Measurements from ENCODE around the gene CLASP1.
"Not testable (repeated sequence)": the region's sequence is repeated elsewhere in the genome, so short reads cannot be mapped to it uniquely, and the experiment has no call there.

The CLASP1 gene

DNA sequence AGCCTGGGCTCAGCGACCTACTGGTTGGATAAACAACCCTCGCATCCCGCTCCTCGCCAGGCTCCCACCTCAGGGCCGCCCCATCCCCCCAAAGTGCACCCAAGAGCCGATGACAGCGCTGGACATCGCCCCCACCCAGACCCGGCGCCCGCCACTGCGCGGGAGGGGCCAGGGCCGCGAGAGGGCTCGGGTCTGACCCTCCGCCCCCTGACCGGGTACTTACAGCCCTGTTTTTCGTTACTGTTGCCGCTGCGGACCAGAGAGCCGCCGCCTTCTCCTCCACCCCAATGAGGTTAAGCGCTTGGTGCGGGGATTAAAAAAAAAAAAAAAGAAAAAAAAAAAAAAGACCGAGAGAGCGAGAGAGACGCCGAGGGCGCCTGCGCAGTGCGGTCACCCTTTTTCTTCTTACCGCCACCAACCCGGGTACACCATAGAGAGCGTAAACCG is at the start of gene CLASP1:
CLASP1 (minus strand) TSS at position 314 of the 447 bp plus-strand sequence. CDS start 43,567 bp downstream, outside the sequence.
- no peak for ATAC-seq (ENCODE audit: low read depth)
- Mint-ChIP-seq H3K36me3 (peaks cover 7% of the 10 kb centered on the region), H3K4me3 (peak within 1 kb of the TSS; percentile 98), H3K9me3 (no peaks in the 10 kb centered on the region), H3K27ac (peak within 1 kb of the TSS; percentile 98), H3K4me1 (peaks cover 30% of the 10 kb centered on the region), H3K27me3 (no peaks in the 10 kb centered on the region)
- no peak for DNase-seq (ENCODE audit: low spot score in 2 of 2)

DNA sequence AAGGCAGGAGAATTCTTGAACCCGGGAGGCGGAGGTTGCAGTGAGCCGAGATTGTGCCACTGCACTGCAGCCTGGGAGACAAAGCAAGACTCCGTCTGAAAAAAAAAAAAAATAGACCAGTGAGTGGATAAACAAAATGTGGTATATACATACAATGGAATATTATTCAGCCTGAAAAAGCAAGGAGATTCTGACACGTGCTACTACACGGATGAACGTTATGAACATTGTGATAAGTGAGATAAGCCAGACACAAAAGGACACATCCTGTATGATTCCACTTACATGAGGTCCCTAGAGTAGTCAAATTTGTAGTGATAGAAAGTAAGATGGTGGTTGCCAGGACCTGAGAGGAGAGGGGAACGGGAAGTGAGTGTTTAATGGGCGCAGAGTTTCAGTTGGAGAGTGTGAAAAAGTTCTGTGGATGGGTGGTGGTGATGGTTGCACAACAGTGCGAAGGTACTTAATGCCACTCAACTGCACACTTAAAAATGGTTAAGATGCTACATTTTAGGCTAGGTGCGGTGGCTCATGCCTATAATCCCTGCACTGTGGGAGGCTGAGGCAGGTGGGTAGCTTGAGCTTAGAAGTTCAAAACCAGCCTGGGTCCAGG is 49.2 kb upstream of the CLASP1 start:
- Mint-ChIP-seq H3K36me3 (peaks cover 1% of the 10 kb centered on the region), H3K27me3 (peaks cover 8% of the 10 kb centered on the region), H3K4me3 (no peak overlapping the region), H3K4me1 (peaks cover 11% of the 10 kb centered on the region), H3K9me3 (no peaks in the 10 kb centered on the region), H3K27ac (no peak overlapping the region)
- no peak for DNase-seq (ENCODE audit: low spot score in 2 of 2)
- ATAC-seq (ENCODE audit: low read depth), result no peak

DNA sequence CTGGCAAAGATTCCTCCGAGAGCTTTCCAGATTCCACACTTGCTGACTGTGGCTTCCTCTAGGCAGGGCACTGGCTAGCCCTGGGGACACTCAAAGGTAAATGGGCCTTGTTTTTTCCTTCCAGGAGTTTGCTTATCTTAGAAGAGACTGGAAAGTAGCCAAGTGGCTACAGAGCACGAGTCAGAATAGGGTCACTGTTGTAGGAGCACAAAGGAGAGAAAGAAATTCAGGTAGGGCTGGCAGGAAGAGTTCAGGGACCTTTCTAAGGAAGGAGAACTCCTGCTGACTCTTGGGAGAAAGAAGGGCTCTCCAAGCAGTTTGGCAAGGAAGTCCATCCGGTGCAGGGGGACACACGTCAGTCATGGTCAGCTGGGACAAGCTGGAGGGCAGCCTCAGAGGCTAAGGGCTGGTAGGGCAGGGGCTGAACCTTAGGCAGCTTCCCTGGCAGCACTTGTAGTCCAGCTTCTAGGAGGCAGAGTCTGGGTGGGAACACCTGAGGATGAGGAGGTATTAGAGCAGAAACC is 47.9 kb upstream of the CLASP1 start:
- Mint-ChIP-seq H3K27ac (no peak overlapping the region), H3K4me1 (peaks cover 11% of the 10 kb centered on the region), H3K27me3 (peaks cover 8% of the 10 kb centered on the region), H3K9me3 (no peaks in the 10 kb centered on the region), H3K4me3 (no peak overlapping the region), H3K36me3 (peaks cover 1% of the 10 kb centered on the region)
- ATAC-seq (ENCODE audit: low read depth), result no peak
- DNase-seq (ENCODE audit: low spot score in 2 of 2), result no peak

DNA sequence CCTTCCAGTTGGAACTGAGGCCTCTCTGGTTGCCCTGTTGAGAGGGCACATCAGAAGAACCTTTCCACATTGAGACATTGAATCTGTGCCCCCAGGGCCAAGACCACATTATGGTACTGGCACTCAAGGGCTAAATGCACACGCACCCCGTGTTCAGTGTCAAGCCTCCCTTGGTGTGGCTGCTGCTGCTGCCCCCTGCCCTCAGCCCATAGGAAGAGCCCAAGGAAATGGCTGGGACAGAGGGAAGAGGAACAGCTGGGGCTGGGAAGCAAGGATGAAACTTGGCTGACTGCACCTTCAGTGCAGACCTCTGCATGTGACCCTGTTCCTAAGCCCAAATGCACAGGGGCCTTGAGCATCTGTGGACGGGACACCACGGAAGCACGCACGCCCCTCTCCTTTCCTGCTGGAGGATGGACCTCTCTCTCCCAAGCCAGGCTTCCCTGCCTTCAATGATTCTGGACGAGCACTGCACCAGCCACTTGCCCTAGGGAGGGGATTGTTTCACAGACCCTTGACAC is 47.2 kb upstream of the CLASP1 start:
- Mint-ChIP-seq H3K27ac (no peak overlapping the region), H3K36me3 (peaks cover 1% of the 10 kb centered on the region), H3K9me3 (no peaks in the 10 kb centered on the region), H3K4me3 (no peak overlapping the region), H3K27me3 (peaks cover 8% of the 10 kb centered on the region), H3K4me1 (peaks cover 11% of the 10 kb centered on the region)
- DNase-seq (ENCODE audit: low spot score in 2 of 2) (no peak), ATAC-seq (ENCODE audit: low read depth) (no peak)

DNA sequence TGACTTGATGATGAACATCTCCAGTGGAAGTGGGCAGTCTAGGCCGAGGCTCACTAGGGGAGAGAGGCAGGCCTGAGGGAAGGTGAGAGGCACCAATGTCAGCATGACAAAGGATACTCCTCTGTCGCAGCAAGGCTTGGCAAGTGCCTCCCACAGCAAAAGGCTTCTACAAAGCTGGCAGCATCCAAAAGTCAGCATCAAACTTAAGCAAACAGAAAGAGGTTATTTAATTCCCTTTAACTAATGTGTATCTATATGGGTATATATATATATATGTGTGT is 45.8 kb upstream of the CLASP1 start:
- H3K36me3 Mint-ChIP-seq, result peaks cover 1% of the 10 kb centered on the region
- no peaks in the 10 kb centered on the region for H3K9me3 Mint-ChIP-seq
- H3K27ac Mint-ChIP-seq, result no peak overlapping the region
- peaks cover 8% of the 10 kb centered on the region for H3K27me3 Mint-ChIP-seq
- no peak for DNase-seq (ENCODE audit: low spot score in 2 of 2)
- H3K4me1 Mint-ChIP-seq, result peaks cover 11% of the 10 kb centered on the region
- H3K4me3 Mint-ChIP-seq, result no peak overlapping the region
- ATAC-seq (ENCODE audit: low read depth), result no peak

DNA sequence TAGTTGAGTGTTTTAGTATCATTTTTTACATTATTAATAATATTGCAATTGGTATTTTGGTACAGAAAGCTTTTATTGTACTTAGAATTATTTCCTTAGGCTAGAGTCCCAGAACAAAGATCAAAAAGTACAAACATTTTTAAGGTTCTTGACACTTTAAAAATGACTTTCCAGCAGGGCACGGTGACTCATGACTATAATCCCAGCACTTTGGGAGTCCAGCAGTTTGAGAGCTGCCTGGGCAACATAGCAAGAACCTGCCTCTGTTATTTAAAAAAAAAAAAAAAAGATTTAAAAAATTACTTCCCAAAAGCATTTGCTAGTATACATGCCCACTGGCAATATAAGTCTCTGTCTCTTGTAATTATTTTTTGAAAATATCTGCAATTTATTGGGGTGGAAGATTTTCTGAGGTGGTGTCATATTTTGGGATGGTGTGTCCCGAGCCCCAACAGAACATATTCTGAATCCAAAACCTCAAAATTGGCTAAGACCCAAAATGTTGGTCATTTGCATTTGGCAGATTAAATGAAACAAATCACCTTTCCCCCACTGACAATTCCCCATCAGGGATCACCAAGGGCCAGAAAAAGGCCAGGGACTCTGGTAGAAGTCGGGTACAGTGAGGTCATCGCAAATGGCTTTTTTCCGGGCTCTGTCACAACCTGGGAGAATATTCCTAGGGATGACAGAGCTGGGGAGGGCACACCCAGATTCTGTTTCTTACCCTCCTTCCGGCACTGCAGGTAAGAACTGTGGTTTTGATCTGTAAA is 45.3 kb upstream of the CLASP1 start:
- ATAC-seq (ENCODE audit: low read depth), result no peak
- H3K27ac Mint-ChIP-seq, result no peak overlapping the region

DNA sequence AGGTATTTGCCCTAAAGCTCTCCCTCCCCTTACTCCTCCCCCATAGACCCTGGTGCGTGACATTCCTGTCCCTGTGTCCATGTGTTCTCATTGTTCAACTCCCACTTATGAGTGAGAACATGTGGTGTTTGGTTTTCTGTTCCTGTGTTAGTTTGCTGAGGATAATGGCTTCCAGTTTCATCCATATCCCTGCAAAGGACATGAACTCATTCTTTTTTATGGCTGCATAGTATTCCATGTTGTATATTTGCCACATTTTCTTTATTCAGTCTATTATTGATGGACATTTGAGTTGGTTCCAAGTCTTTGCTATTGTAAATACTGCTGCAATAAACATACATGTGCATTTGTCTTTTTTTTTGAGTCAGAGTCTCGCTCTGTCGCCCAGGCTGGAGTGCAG is 41.3 kb upstream of the CLASP1 start:
- H3K36me3 Mint-ChIP-seq; H3K27me3 Mint-ChIP-seq; H3K4me3 Mint-ChIP-seq; H3K9me3 Mint-ChIP-seq; H3K27ac Mint-ChIP-seq; DNase-seq (ENCODE audit: low spot score in 2 of 2); ATAC-seq (ENCODE audit: low read depth); H3K4me1 Mint-ChIP-seq: not testable (repeated sequence)

More for the DNA sequence above, 45.3 kb upstream of the CLASP1 start:
- H3K36me3 Mint-ChIP-seq, result peaks cover 1% of the 10 kb centered on the region
- no peak for DNase-seq (ENCODE audit: low spot score in 2 of 2)
- H3K27me3 Mint-ChIP-seq, result peaks cover 7% of the 10 kb centered on the region
- H3K4me1 Mint-ChIP-seq, result peaks cover 9% of the 10 kb centered on the region
- no peaks in the 10 kb centered on the region for H3K9me3 Mint-ChIP-seq
- no peak overlapping the region for H3K4me3 Mint-ChIP-seq

DNA sequence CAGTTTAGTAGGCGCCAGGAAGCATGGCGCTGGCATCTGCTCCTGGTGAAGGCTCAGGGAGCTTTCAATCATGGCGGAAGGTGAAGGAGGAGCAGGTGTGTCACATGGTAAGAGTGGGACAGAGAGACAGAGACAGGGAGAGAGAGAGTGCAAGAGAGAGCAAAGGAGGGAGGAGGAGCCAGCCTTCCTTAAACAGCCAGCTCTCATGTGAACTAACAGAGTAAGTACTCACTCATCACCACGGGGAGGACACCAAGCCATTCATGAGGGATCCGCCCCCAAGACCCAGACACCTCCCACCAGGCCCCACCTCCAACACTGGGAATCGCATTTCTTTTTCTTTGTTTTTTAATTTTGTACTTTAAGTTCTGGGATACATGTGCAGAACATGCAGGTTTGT is 40.8 kb upstream of the CLASP1 start:
- Mint-ChIP-seq H3K36me3 (no peaks in the 10 kb centered on the region), H3K27me3 (no peaks in the 10 kb centered on the region), H3K27ac (no peak overlapping the region), H3K9me3 (no peaks in the 10 kb centered on the region), H3K4me3 (no peak overlapping the region), H3K4me1 (peaks cover 6% of the 10 kb centered on the region)
- DNase-seq (ENCODE audit: low spot score in 2 of 2), result no peak
- ATAC-seq (ENCODE audit: low read depth), result no peak

DNA sequence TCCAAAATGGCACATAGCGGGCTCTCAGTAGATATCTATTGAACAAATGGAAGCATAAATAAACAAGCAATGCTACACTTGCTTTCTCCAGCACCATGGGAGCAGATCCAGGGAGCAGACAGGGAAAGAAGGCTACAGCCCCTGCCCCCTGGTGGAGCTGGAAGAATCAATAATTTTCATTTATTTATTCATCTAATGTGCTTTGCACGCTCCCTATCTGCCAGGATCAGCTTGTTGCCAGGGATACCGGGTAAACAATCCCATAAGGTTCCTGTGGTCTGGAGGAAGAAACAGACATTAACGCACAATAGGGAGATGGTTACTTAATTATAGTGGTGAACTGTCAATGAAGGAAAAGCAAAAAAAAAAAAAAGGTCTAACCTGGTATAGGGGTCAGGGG is 40.1 kb upstream of the CLASP1 start:
- H3K27ac Mint-ChIP-seq, result no peak overlapping the region
- ATAC-seq (ENCODE audit: low read depth) (no peak), DNase-seq (ENCODE audit: low spot score in 2 of 2) (no peak)

DNA sequence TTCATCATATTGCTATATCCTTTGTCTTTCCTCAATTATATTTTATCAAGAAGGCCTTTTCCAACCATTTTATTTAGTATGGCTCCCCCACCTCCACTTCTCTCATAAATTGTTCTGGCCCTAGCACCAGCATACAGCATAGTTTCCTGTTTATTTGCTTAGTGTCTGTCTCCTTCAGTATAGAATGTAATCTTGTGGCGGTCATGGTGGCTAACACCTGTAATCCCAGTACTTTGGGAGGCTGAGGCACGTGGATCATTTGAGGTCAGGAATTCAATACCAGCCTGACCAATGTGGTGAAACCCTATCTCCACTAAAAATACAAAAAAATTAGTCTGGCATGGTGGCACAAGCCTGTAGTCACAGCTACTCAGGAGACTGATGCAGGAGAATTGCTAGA is 39.6 kb upstream of the CLASP1 start:
- no peak overlapping the region for H3K4me3 Mint-ChIP-seq
- no peaks in the 10 kb centered on the region for H3K27me3 Mint-ChIP-seq
- ATAC-seq (ENCODE audit: low read depth) (no peak), DNase-seq (ENCODE audit: low spot score in 2 of 2) (no peak)
- peaks cover 6% of the 10 kb centered on the region for H3K4me1 Mint-ChIP-seq
- peaks cover 5% of the 10 kb centered on the region for H3K9me3 Mint-ChIP-seq
- peaks cover 2% of the 10 kb centered on the region for H3K36me3 Mint-ChIP-seq
- H3K27ac Mint-ChIP-seq, result no peak overlapping the region

More for the DNA sequence above, 40.1 kb upstream of the CLASP1 start:
- Mint-ChIP-seq H3K9me3 (peaks cover under 1% of the 10 kb centered on the region), H3K4me3 (no peak overlapping the region), H3K4me1 (peaks cover 6% of the 10 kb centered on the region), H3K27me3 (no peaks in the 10 kb centered on the region), H3K36me3 (no peaks in the 10 kb centered on the region)

DNA sequence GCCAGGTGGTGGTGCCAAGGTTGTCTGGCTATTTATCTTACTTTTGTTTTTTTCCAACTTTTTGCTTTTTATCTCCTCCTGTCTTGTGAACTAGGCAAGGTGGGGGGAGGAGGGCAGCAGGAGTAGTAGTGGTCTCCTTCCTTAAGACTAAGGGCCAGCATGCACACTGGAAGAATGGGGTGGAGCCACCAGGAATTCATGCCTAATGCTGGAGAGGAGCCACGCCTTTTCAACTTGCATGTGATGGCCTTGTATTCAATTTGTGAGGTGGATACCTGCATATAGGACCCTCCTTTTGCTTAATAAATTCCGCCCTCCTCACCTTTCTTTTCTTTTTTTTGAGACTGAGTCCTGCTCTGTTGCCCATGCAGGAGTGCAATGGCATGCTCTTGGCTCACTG is 37.6 kb upstream of the CLASP1 start:
- no peak overlapping the region for H3K4me3 Mint-ChIP-seq
- ATAC-seq (ENCODE audit: low read depth) (no peak), DNase-seq (ENCODE audit: low spot score in 2 of 2) (no peak)
- H3K4me1 Mint-ChIP-seq, result peaks cover 6% of the 10 kb centered on the region
- no peaks in the 10 kb centered on the region for H3K27me3 Mint-ChIP-seq
- H3K36me3 Mint-ChIP-seq, result peaks cover 4% of the 10 kb centered on the region
- H3K9me3 Mint-ChIP-seq, result peaks cover 11% of the 10 kb centered on the region
- no peak overlapping the region for H3K27ac Mint-ChIP-seq

DNA sequence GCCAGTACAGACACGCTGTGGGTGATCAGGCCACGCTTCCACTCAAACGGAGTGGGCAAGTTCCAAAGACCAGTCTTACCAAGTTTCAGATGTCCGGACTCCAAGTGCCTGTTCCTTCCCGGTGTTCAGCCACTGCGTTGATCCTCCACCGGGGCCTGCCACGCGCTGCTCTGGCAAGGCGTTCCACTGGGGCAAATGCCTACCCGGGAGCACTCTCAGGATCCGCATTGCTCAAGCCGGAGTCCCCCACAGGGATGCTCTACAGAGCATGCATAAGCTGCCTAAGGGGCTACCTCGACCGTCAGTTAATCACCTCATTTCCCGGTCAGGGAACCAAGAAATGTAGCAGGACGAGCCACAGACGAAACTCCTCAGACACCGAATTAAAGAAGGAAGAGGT is 37.0 kb upstream of the CLASP1 start:
- no peak overlapping the region for H3K27ac Mint-ChIP-seq

DNA sequence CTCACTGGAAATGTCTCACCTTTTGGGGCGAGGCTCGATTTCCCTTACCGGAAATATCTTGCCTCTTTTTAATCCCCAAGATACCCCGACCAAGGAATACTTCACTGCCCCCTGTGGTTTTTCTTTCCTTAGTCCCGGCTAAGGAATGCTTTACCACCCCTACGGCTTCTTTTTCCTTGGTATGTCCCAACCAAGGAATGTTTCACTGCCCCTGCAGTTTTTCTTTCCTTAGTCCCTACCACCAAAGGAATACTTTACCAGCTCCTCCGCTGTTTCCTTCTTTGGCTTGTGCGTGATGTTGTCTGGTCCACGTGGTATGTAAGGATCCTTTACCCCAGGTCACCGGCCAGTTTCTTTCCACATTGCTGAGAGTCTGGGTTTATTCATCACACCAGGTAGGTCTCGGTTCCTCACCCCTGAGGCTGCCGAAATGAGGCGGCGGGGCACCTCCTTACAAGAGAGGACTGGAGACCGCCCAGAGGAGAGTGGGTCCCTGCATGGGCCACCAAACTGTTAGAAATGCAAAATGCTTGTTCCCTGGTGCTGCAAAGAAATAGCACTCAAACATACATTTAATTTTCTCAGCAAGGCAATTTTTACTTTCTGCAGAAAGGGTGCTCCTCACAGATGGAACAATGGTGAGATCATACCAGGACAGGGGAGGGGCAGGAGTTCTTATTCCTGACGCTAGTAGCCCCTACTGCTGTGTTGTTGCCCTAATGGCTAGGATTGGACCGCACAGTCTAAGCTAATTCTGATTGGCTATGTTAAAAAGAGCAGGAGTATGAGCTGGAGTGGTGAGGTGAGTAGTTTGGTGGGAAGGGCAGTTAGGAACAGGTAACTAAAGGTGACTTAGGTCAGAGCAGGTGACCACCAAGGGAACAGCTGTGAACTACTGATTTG is 33.4 kb upstream of the CLASP1 start:
- no peak overlapping the region for H3K4me3 Mint-ChIP-seq

More for the DNA sequence above, 37.0 kb upstream of the CLASP1 start:
- Mint-ChIP-seq H3K4me1 (peaks cover 6% of the 10 kb centered on the region), H3K4me3 (no peak overlapping the region), H3K27me3 (no peaks in the 10 kb centered on the region), H3K36me3 (peaks cover 4% of the 10 kb centered on the region), H3K9me3 (peaks cover 12% of the 10 kb centered on the region)
- DNase-seq (ENCODE audit: low spot score in 2 of 2), result no peak
- ATAC-seq (ENCODE audit: low read depth), result no peak

DNA sequence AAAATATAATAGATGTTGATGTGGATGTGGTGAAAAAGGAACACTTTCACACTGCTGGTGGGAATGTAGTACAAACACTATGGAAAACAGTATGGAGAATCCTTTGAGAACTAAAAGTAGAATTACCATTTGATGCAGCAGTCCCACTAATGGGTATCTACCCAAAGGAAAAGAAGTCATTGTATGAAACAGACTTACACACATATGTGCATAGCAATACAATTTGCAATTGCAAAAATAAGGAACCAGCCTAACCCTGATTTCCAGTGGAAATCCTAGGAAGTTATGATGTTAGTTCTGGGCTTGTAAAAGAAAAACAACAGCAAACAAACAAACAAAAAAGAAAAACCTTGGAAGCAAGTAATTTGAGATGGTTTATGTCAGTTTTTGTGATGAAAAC is 28.6 kb upstream of the CLASP1 start:
- peaks cover 19% of the 10 kb centered on the region for H3K9me3 Mint-ChIP-seq
- H3K27ac Mint-ChIP-seq, result no peak overlapping the region
- peaks cover 2% of the 10 kb centered on the region for H3K36me3 Mint-ChIP-seq

More for the DNA sequence above, 33.4 kb upstream of the CLASP1 start:
- peaks cover 15% of the 10 kb centered on the region for H3K9me3 Mint-ChIP-seq
- H3K27me3 Mint-ChIP-seq, result no peaks in the 10 kb centered on the region
- DNase-seq (ENCODE audit: low spot score in 2 of 2) (no peak), ATAC-seq (ENCODE audit: low read depth) (no peak)
- peaks cover 3% of the 10 kb centered on the region for H3K4me1 Mint-ChIP-seq
- H3K36me3 Mint-ChIP-seq, result peaks cover 4% of the 10 kb centered on the region
- no peak overlapping the region for H3K27ac Mint-ChIP-seq

More for the DNA sequence above, 28.6 kb upstream of the CLASP1 start:
- ATAC-seq (ENCODE audit: low read depth), result no peak
- Mint-ChIP-seq H3K4me1 (no peaks in the 10 kb centered on the region), H3K27me3 (no peaks in the 10 kb centered on the region), H3K4me3 (no peak overlapping the region)
- no peak for DNase-seq (ENCODE audit: low spot score in 2 of 2)
